Brain pericyte (primary cell): ENCODE data around the gene CTSZ.
"Not testable (repeated sequence)": the region's sequence is repeated elsewhere in the genome, so short reads cannot be mapped to it uniquely, and the experiment has no call there.

Experiments used
- DNase-seq: peaks from one replicate; pipeline ENCODE4 v3.0.0-alpha.2; 2012; ENCODE audit warnings: low read depth, low spot score

Gene CTSZ

GRCh38 chr20:58980711-58981627 lies 26.1 kb downstream of the CTSZ start, which contains the start of gene NELFCD:
TSS of gene NELFCD (plus strand) at chr20:58981256. CDS start at chr20:58981310, 54 bp downstream.
- peak; percentile 20 for DNase-seq

- DNase-seq, result no peak
Observed at GRCh38 chr20:58978351-58979190, 28.5 kb downstream of the CTSZ start.

GRCh38 chr20:58976061-58976730 lies 30.9 kb downstream of the CTSZ start:
- DNase-seq, result no peak

- no peak for DNase-seq
Observed at GRCh38 chr20:58975353-58975752, 31.7 kb downstream of the CTSZ start.

GRCh38 chr20:58973866-58974265 lies 33.2 kb downstream of the CTSZ start:
- no peak for DNase-seq

- no peak for DNase-seq
Observed at GRCh38 chr20:58973179-58973578, 33.9 kb downstream of the CTSZ start.

- no peak for DNase-seq
Observed at GRCh38 chr20:58971429-58971828, 35.6 kb downstream of the CTSZ start.

- no peak for DNase-seq
Observed at GRCh38 chr20:58970146-58970545, 36.9 kb downstream of the CTSZ start.

GRCh38 chr20:58969439-58969838 lies 37.6 kb downstream of the CTSZ start:
- DNase-seq, result no peak

- no peak for DNase-seq
Observed at GRCh38 chr20:58967652-58968429, 39.2 kb downstream of the CTSZ start.

GRCh38 chr20:58965270-58966064 lies 41.6 kb downstream of the CTSZ start:
- no peak for DNase-seq

- DNase-seq, result not testable (repeated sequence)
Observed at GRCh38 chr20:58963922-58964321, 43.1 kb downstream of the CTSZ start.

- no peak for DNase-seq
Observed at GRCh38 chr20:58963060-58963584, 43.9 kb downstream of the CTSZ start.

- no peak for DNase-seq
Observed at GRCh38 chr20:58959652-58960051, 47.4 kb downstream of the CTSZ start.

- DNase-seq, result no peak
Observed at GRCh38 chr20:58956078-58956477, 51.0 kb downstream of the CTSZ start.

GRCh38 chr20:58953050-58953449 lies 54.0 kb downstream of the CTSZ start:
- no peak for DNase-seq

- DNase-seq, result no peak
Observed at GRCh38 chr20:58950603-58951002, 56.5 kb downstream of the CTSZ start.

GRCh38 chr20:58947797-58948388 lies 59.2 kb downstream of the CTSZ start:
- DNase-seq, result not testable (repeated sequence)

- DNase-seq, result no peak
Observed at GRCh38 chr20:58945965-58946631, 61.0 kb downstream of the CTSZ start.
